NCI-H82 (cell line): ENCODE results near the gene TXNRD3.
"Not testable (repeated sequence)": the region's sequence is repeated elsewhere in the genome, so short reads cannot be mapped to it uniquely, and the experiment has no call there.

Experiments
- DNase-seq: peaks from one replicate; lab custom pipeline; 2025; lab: John Stamatoyannopoulos, UW

The TXNRD3 gene

DNA sequence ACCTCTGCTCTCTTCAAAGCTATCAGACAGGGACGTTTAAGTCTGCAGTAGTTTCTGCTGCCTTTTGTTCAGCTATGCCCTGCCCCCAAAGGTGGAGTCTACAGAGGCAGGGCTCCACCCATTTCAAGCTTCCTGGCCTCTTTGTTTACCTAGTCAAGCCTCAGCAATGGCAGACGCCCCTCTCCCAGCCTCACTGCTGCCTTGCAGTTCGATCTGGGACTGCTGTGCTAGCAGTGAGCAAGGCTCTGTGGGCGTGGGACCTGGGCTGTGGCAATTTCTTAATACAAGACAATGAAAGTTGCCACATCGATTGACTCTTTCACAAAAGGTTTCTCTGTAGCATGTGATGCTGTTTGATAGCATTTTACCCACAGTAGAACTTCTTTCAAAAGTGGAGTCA, 63.4 kb downstream of the TXNRD3 start:
- DNase-seq, result not testable (repeated sequence)

DNA sequence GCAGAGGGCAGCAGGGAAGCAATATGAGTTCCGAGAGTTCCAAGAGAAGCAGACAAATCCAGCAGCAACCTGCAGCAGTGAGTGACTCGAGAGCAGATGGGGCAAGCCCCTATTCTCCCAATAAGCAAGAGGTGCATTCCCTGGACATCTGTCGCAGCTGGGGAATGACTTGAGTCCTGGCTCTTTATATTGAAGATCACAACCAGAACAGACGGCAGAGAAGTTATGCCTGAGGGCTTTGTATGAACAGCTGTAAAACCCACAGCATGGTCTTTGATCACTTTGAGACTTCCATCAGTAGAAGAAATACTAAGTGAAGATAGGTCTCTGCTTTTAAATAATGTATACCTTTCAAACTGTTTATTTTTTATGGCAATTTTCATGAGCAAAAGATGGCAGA, 72.6 kb downstream of the TXNRD3 start:
- peak; percentile 82 for DNase-seq

DNA sequence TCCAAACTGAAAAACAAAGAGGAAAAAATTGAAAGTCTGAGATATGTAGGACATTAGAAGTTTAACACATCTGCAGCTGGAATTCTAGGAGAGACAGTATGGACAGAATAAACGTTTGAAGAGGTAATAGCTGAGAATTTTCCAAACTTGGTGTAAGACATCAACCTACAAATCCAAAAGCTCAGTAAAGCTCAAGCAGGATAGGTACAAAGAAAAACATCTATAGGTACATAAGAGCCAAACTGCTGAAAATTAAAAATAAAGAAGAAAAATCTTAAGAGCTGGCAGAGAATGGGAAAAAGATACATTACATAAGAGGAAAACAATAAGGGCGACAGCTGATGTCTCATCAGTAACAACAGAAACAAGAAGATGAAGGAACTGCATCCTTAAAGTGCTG, 73.4 kb downstream of the TXNRD3 start:
- DNase-seq, result no peak

DNA sequence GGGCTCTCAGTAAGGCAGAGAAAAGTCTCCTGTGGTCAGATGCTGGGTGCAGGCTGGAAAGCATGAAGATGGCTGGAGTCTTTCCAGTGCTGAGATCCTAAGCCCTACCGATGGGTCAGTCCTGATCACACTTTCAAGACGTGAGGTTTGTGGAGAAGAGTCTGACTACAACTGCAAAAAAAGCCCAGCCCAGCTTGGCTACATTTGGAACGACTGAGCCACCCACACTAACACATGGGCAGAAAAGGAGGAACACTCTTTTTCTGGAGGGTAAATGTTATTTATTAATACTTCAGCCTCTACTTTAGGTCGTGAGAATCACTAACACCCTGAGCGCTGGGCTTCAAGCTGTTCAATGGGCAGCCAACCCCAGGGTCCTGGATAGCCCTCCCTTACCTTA, 74.2 kb downstream of the TXNRD3 start:
- DNase-seq, result no peak

DNA sequence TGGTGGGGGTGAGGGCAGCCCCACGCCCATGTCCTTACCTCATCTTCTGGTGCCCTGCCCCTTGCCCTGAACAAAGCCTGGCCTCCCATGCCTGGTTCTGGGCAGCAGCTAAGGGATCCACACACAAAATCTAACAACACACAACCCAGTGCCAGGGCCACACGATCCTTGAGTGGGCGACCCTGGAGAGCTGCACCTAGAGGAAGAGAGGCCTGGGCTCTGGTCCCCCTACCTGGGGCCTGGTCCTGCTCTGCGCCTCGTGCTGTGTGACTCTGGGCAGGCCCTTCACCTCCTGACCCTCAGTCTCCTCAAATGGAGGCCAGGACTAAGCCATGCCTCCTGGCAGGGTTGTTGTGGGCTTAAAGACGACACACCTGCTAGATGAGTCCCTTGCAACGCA, 76.2 kb downstream of the TXNRD3 start:
- no peak for DNase-seq

DNA sequence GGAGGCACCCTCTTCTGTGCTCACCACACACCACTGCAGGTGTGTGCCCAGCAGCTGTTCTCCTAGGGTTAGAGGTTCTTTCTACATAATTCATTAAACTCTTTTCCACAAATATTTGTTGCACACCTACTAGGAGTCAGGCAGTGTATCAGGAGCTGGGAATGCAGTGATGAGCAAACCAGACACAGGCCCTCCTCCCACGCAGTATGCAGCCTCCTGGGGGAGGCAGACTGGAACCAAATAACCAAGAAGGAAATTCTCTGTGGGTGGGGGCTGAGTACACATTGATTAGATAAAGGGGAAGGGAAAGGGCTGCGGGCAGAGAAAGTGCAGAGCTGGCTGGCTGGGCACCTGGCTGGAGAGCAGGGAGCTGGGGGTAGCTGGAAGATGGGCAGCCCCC, 77.7 kb downstream of the TXNRD3 start:
- no peak for DNase-seq

DNA sequence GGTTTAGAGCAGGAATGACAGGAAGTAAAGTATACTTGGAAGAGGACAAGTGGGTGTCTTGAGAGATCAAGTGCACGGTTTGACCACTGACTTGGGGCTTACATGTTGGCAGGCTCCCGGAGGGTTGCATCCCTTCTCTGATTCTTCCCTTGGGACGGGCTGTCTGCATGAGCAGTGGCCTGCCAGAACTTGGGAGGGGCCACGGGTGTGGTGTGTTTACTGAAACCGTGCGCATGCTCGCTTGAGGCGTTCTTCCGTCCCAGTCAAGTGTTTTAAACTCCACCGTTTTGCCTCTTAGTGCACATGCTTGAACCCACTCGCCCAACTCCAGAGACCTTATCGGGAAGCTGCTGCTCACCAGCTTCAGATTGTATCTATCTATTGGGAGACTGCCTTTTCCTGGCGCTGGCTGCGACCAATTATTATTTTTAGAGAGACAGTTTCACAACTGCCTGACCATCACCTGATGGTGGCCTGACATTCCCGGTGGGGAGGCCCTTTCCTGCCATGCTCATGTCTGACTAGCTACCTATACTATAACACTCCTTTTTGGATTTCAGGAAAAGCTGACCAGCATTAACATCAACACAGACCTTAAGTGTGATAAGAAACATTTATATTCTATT, 81.3 kb downstream of the TXNRD3 start:
- DNase-seq, result no peak

DNA sequence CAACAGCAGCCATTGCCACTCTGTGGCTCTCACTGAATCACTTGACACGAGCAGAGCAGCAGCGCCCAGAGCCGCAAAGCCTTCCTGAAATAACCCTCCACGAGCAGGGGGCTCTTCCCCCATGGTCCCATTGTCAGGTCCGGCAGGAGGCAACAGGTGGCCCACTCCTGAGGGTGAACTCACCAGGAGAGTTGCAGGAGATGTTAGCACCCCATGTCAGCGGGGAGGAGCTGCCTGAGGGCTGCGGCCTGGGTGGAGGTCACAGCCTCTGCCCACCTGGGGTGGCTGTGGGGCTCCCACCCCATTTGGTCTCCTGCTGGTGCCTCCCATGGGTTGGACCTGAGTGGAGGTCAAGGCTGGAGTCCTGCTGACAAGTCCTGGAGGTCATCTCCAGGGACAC, 83.8 kb downstream of the TXNRD3 start:
- no peak for DNase-seq

DNA sequence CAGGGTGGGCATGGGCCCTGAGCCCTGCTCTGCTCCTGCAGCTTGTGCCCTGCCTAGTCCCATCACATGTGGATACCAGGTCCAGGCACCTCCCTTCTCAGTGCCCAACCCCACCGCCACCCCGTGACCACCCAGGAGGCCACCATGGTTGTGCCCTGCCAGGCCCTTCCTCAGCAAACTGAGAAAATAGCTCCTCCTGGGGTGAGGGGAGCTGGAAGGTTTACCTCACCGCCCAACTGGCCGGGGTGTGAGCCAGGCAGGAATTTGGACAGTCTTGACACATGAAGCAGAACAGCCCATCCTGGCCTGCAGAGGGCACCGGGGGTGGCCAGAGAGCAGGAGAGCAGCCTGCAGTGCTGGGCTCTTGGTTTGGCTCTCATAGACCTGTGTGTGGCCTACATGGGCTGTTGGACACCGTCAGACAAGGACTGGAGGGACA, 84.8 kb downstream of the TXNRD3 start:
- DNase-seq, result no peak

DNA sequence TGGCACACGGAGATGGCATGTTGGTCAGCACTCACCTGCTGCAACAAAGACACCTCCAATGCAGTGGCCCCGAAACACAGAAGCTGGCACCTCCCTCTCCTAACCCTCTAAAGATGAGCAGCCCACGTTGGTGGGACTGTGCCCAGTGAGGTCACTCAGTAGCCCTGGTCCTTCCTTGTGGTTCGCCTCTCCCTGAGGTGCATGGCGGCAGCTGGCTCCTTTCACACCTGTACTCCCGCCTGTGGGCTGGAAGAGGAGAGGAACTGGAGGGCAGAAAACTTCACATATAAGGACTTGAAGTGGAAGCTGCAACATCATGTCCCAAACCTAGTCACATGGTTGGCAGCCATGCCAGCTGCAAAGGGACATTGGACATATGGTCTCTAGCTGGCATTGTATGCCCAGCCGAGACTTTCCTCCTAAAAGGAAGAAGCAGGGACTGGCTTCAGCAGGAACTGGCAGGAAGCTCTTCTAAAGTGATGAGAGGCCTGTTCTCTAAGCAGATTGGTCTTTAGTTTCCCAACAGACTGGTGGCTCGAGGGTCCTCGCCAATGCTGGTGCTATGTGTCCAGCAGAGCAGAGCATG, 85.4 kb downstream of the TXNRD3 start:
- DNase-seq, result no peak

DNA sequence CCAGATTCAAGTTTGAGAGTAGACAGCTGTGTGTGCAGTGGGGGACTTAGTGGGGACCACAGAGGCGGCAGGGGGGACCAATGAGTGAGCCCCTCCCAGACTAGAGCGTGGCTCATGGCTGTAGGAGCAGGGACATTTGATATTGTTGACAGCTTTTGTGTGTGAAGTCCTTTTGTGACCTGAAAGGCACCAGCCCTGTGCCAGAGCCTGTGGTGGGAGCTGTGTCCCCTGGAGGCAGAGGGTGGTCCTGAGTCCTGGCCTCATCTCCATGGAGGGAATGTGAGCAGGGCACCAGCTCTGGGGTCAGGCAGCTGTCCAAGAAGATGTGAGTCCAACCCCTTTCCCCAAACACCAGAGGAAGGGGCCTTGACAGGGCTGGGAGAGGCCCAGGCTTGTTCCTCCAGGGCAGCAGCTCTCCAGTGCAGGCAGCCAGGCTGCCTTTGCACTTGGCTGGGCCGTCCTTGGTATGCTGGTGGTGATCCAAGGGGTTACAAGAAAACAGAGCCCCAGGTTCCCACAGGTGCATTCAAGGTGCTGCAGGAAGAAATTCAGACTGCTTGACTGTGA, 86.1 kb downstream of the TXNRD3 start:
- DNase-seq, result no peak

DNA sequence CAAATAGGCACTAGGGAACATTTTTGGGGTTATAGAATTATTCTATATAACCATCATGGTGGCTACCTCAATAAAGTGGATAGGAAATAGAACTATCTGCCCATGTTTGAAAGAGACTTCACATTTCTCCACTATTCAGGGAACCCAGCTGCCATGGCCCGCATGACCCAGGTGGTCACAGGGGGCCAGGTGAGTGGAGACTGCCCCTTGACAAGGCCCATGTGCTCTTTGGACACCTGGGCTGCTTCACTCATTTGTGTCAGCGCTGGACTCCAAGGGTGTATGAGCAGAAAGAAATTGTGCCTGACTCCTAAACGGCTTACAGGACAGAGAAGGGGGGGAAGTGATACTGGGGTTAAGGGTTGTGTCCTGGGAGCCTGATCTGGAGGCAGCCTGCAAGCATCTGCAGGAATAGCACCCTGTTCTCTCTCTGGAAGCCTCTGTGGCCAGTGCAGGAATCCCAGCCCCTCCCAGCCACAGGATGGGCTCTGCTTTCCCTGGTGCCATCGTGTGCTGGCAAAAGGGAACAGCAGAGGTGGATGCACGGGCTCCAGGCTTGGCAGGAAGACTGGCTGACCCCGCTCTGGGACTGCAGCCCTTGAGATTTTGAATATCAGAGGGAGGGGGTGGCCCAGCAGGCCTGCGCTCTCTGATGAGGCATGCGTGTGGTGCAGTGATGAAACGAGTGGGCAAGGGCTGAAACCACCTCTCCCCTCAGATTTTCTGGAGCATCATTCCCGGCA, 87.1 kb downstream of the TXNRD3 start:
- no peak for DNase-seq

DNA sequence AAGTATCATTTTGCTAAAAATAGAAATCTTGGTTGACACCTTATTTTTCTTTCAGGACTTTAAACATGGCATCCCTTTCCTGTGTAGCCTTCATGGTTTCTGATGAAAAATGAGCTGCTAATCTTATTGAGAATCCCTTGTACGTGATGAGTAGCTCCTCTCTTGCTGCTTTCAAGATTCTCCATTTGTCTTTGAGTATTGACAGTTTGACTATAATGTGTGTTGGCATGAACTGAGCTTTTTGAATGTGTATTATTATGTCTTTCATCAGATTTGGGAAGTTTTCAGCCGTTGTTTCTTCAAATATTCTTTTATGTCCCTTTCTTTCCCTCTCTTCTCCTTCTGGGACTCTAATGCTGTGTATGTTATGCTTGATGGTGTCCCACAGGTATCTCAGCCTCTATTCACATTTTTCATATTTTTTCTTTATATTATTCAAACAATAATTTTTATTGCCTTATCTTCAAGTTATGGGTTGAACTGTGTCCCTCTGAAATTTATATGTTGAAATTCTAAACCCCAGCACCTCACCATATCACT, 92.1 kb downstream of the TXNRD3 start:
- DNase-seq, result no peak

DNA sequence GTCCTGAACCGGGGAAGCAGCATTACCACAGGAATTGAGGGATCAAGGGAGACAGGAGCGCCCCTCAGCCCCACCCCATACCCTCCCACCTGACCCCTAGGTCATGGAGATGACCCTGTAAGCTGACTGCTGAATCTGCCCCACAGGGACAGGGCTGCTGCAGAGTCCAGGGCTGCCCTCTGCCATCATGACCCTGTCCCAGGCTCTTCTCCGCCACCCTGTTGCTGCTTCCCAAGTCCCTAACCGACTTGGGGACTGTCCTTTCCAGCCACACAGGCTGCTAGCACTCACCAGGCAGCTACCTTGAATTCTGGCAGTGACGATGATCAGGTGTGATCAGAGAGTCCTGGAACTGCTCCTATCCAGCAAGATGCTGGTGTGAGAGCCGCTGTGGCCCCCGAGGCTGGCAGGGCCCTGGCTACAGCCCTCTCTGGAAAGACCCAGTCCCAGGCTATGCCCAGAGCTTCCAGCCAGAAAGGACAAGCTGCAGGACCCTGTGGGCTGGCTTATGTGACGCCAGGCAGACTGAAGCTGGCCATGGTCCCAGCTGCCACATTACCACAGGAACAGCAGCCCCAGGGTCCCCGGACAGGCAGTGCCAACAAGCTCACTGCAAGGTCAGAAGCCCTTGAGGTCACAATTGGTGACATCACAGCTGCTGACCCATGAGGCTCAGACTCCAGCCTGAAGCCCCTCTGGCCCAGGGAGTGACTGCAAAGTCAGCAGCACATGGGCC, 96.4 kb downstream of the TXNRD3 start, which contains the start of gene C3orf22:
C3orf22 (minus strand) TSS at position 597 of the 736 bp plus-strand sequence. CDS start 5,542 bp downstream, outside the sequence.
- DNase-seq, result no peak

DNA sequence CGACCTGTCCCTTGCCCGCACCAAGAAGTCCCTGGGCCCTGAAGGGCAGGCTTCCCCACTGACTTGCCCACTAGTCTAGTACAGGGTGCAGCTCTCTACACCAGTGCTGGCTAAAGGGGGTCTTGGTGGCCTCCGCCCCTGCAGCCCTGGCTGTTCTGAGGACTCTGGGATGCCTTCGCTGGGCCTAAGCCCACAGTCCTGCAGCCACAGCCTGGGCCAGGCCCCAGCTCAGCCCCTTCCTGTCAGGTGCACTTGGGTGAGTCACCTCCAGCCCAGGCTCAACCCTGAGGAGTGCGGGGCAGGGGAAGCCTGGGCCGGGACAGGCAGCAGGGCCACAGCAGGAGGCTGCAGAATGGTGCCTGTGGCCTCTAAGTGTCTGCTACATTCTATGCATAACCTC, 97.2 kb downstream of the TXNRD3 start:
- no peak for DNase-seq

DNA sequence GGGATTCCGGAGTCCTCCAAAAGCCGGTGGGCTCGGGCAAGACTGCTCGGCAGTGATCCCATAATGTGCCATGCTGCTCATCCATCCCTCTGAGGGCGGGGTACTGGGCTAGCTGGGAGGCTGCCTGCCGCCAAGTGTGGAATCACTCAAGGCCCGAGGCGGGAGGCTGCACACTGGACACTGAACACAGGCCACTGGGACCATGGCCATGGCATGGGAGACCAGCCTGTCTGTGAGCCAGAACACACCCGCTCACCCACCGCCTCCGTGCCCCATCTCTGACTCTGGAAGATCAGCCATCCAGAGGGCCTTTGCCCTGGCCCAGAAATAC, 97.5 kb downstream of the TXNRD3 start:
- no peak for DNase-seq
